K562 (cell line): ENCODE results near the gene MICALL2. TPM values are rescaled to one million over a fixed set of nuclear protein-coding genes. Genes with fewer than 3 reads are reported as not detected.

Experiments used
- ATAC-seq: fragments of 200-7000 bp; cut with Tn5 transposase; 3 replicates; pipeline ENCODE4 v1.9.1; 2020; ENCODE audit warnings: moderate library complexity
- BruUV-seq: library from RNA; stranded (reverse); fragments of 400-500 nt; replicated peaks from 2 replicates; lab custom pipeline; 2021; lab: Mats Ljungman, UMichigan
- CTCF ChIA-PET: fragments of 300-600 bp; formaldehyde crosslinking; extraction: SDS; loops from one replicate; lab custom pipeline; 2021; ENCODE audit warnings: low intra/inter-chr PET ratio; lab: Yijun Ruan, JAX
- POLR2A ChIA-PET: fragments of 300-600, 350-650 bp; sonication (Branson Sonifier 250); formaldehyde crosslinking; extraction: SDS; loops from one replicate; lab custom pipeline; 2021; ENCODE audit warnings: antibody characterized with exemption, inconsistent platforms; lab: Yijun Ruan, JAX
- DNase-seq, 4 experiments: peaks; one replicate each; pipeline versions ENCODE4 v3.0.0 to v3.0.0-alpha.2; 2011 to 2018; ENCODE audit warnings: low spot score in 3 of 4, mixed read lengths in 3 of 4; ENCODE audit errors: extremely low read depth in 1 of 4
- FAIRE-seq: peaks from 2 replicates; lab custom pipeline; 2011; peaks lifted over from hg19 to GRCh38; lab: Jason Lieb, UNC
- H2AFZ ChIP-seq: 2 replicates; pipeline ENCODE4 v1.6.0; 2011; ENCODE audit warnings: low read depth, low read length, control low read depth, inconsistent platforms
- H3K27ac ChIP-seq: fragments of 200-600 bp; 3 replicates; pipeline ENCODE4 v1.8.0; 2011; ENCODE audit warnings: low read depth, mild to moderate bottlenecking, control low read depth, inconsistent platforms, low read length, moderate library complexity, mixed read lengths; ENCODE audit errors: extremely low read depth
- H3K27me3 ChIP-seq, 2 experiments: fragments of 300-600 bp in 1 of 2; 2 replicates in 1 of 2; 3 replicates in 1 of 2; pipeline versions ENCODE4 v1.6.0 to v1.8.0; 2011; ENCODE audit warnings: inconsistent platforms in 2 of 2, low read length in 2 of 2, mild to moderate bottlenecking in 1 of 2, mixed read lengths in 1 of 2, moderate library complexity in 1 of 2; ENCODE audit not compliant: control insufficient read depth in 2 of 2, insufficient read depth in 2 of 2
- H3K36me3 ChIP-seq: fragments of 300-600 bp; 3 replicates; pipeline ENCODE4 v1.8.0; 2011; ENCODE audit warnings: mild to moderate bottlenecking, low read length, inconsistent platforms; ENCODE audit not compliant: control insufficient read depth, insufficient read depth
- H3K4me1 ChIP-seq, 2 experiments: fragments of 200-600 bp in 1 of 2; replicated peaks in 1 of 2; 2 replicates in 1 of 2; 3 replicates in 1 of 2; pipeline versions ENCODE4 v1.5.1 to v1.8.0; 2011; ENCODE audit warnings: inconsistent platforms in 2 of 2, low read length in 2 of 2, mild to moderate bottlenecking in 1 of 2, mixed read lengths in 1 of 2, moderate library complexity in 1 of 2; ENCODE audit not compliant: control insufficient read depth in 2 of 2, insufficient read depth in 2 of 2
- H3K4me2 ChIP-seq: 2 replicates; pipeline ENCODE4 v1.6.1; 2011; ENCODE audit warnings: low read length, control low read depth, inconsistent platforms, mixed read lengths; ENCODE audit not compliant: insufficient read depth
- H3K4me3 ChIP-seq: fragments of 200-600 bp; sonication (generic), shearing (Covaris generic); 2 replicates; pipeline ENCODE4 v1.5.1; 2016; ENCODE audit warnings: control low read depth, inconsistent platforms
- H3K79me2 ChIP-seq: fragments of 200-600 bp; 3 replicates; pipeline ENCODE4 v1.8.0; 2011; ENCODE audit warnings: low read length, inconsistent platforms; ENCODE audit not compliant: control insufficient read depth, insufficient read depth
- H3K9ac ChIP-seq, 2 experiments: 2 replicates each; pipeline versions ENCODE4 v1.6.0 to v1.6.1; 2011; ENCODE audit warnings: low read depth in 2 of 2, low read length in 2 of 2, control low read depth in 1 of 2, inconsistent platforms in 1 of 2, mild to moderate bottlenecking in 1 of 2, mixed read lengths in 1 of 2; ENCODE audit not compliant: insufficient read depth in 1 of 2
- H3K9me1 ChIP-seq: one replicate; pipeline ENCODE4 v1.6.0; 2011; ENCODE audit warnings: inconsistent platforms, mild to moderate bottlenecking, low read length, moderate library complexity; ENCODE audit not compliant: control insufficient read depth, insufficient read depth
- H3K9me3 ChIP-seq: replicated peaks from 2 replicates; pipeline ENCODE4 v1.5.1; 2011; ENCODE audit warnings: low read depth, low read length, inconsistent platforms; ENCODE audit not compliant: control insufficient read depth, insufficient read depth
- H4K20me1 ChIP-seq: replicated peaks from 2 replicates; pipeline ENCODE4 v1.6.1; 2011; ENCODE audit warnings: low read length, inconsistent platforms, mixed read lengths; ENCODE audit not compliant: control insufficient read depth, insufficient read depth
- DDX20 ChIP-seq: fragments of 450-650 bp; IDR thresholded peaks from 2 replicates; pipeline ENCODE4 v1.6.1; 2016; ENCODE audit warnings: missing genetic modification characterization, low read depth, mild to moderate bottlenecking, missing compliant biosample characterization, moderate library complexity
- ELF4 ChIP-seq: fragments of 450-650 bp; formaldehyde crosslinking; IDR thresholded peaks from 2 replicates; pipeline ENCODE4 v1.4.0; 2022; ENCODE audit warnings: missing genetic modification characterization
- GABPA ChIP-seq: fragments of 200-800 bp; sonication (Bioruptor generic); conservative IDR thresholded peaks from 2 replicates; pipeline ENCODE4 v1.6.1; 2016; ENCODE audit warnings: low read depth, missing genetic modification characterization, missing compliant biosample characterization
- HNRNPL ChIP-seq: fragments of 200-400 bp; formaldehyde crosslinking; IDR thresholded peaks from 2 replicates; pipeline ENCODE4 v1.6.1; 2017; ENCODE audit warnings: low read depth, mild to moderate bottlenecking, low read length
- ILK ChIP-seq: fragments of 450-650 bp; IDR thresholded peaks from 2 replicates; pipeline ENCODE4 v1.6.1; 2016; ENCODE audit warnings: missing genetic modification characterization, low read depth, mild to moderate bottlenecking, missing compliant biosample characterization, moderate library complexity, borderline replicate concordance
- JUN ChIP-seq, 2 experiments: sonication (generic) in 1 of 2; formaldehyde crosslinking in 1 of 2; IDR thresholded peaks; 2 replicates each; pipeline versions ENCODE4 v1.6.1 to v1.8.0; 2012 to 2022; ENCODE audit warnings: borderline replicate concordance in 2 of 2, mild to moderate bottlenecking in 2 of 2, improper control_type of control experiment in 1 of 2, low read depth in 1 of 2, low read length in 1 of 2, missing genetic modification reagents in 1 of 2
- KDM4B ChIP-seq, 2 experiments: fragments of 450-650 bp in 1 of 2; sonication (generic) in 1 of 2; IDR thresholded peaks; 2 replicates each; pipeline ENCODE4 v1.6.1; 2016 to 2017; ENCODE audit warnings: borderline replicate concordance in 2 of 2, antibody characterized with exemption in 1 of 2, low read depth in 1 of 2, mild to moderate bottlenecking in 1 of 2
- LCOR ChIP-seq: sonication (generic); formaldehyde crosslinking; IDR thresholded peaks from 2 replicates; pipeline ENCODE4 v1.8.0; 2022; ENCODE audit warnings: mild to moderate bottlenecking, missing genetic modification reagents
- MTA1 ChIP-seq: fragments of 450-650 bp; IDR thresholded peaks from 2 replicates; pipeline ENCODE4 v1.6.1; 2017; ENCODE audit warnings: borderline replicate concordance
- NR3C1 ChIP-seq: sonication (generic); formaldehyde crosslinking; IDR thresholded peaks from 2 replicates; pipeline ENCODE4 v1.8.1; 2022; ENCODE audit warnings: missing genetic modification reagents
- PHF8 ChIP-seq: fragments of 200-600 bp; sonication (generic); IDR thresholded peaks from 2 replicates; pipeline ENCODE4 v1.6.1; 2012; ENCODE audit warnings: mixed run types, mild to moderate bottlenecking, inconsistent platforms, low read length, moderate library complexity, borderline replicate concordance
- POU5F1 ChIP-seq: fragments of 150-350 bp; IDR thresholded peaks from 2 replicates; pipeline ENCODE4 v1.6.1; 2014; ENCODE audit warnings: borderline replicate concordance, low read length, low read depth, mild to moderate bottlenecking; ENCODE audit not compliant: partially characterized antibody
- RCOR1 ChIP-seq, 2 experiments: IDR thresholded peaks; 2 replicates each; pipeline ENCODE4 v1.6.1; 2012; ENCODE audit warnings: low read depth in 2 of 2, low read length in 2 of 2, borderline replicate concordance in 1 of 2, improper control_type of control experiment in 1 of 2
- ZNF165 ChIP-seq: fragments of 250-450 bp; sonication (Bioruptor Pico); IDR thresholded peaks from 2 replicates; pipeline ENCODE4 v1.4.0; 2020; ENCODE audit warnings: borderline replicate concordance
- ZNF280B ChIP-seq: fragments of 250-450 bp; sonication (Bioruptor Pico); IDR thresholded peaks from 2 replicates; pipeline ENCODE4 v1.5.1; 2021; ENCODE audit warnings: mild to moderate bottlenecking
- ZNF717 ChIP-seq: fragments of 250-450 bp; sonication (Bioruptor Pico); IDR thresholded peaks from 2 replicates; pipeline ENCODE4 v1.5.0; 2021
- WGBS: fragments of 100-300 bp; shearing (Covaris generic); methylation state at CpG from one replicate; pipeline ENCODE4 v1.1.6; 2016; ENCODE audit warnings: low coverage, mixed read lengths; ENCODE audit not compliant: insufficient coverage; ENCODE audit errors: missing lambda C conversion rate; 5-methylcytosine and 5-hydroxymethylcytosine counted together
- in situ Hi-C: fragments of 300-500 bp; cut with MboI; formaldehyde crosslinking; loops from 4 replicates; pipeline ENCODE4 v1.15.0; 2018; ENCODE audit warnings: inconsistent platforms, mixed read lengths
- intact Hi-C: fragments of 100-400 bp; cut with micrococcal nuclease; formaldehyde crosslinking; loops from 2 replicates; pipeline ENCODE4 v1.14.2; 2022
- polyA plus RNA-seq, 8 experiments: library from polyadenylated mRNA; depleted of rRNA in 4 of 8; stranded (reverse) in 5 of 8; unstranded in 3 of 8; fragments of >200 nt; fragmentation: Nextera tagmentation in 2 of 8; fragmentation: Illumina TruSeq in 1 of 8; extraction: Ambion mirVana in 2 of 8; extraction: Trizol in 1 of 8; gene quantifications; 2 replicates each; pipeline versions ENCODE4 v1.2.1 to v1.2.3, GENCODE V29; 2011 to 2014; ENCODE audit warnings: inconsistent platforms in 1 of 8, missing spikeins in 1 of 8
- total RNA-seq, 7 experiments: library from RNA; depleted of rRNA in 6 of 7; stranded (reverse); fragments of >200 nt in 6 of 7; fragmentation: Illumina TruSeq in 2 of 7; extraction: Trizol in 2 of 7; gene quantifications; 2 replicates each; pipeline versions ENCODE4 v1.2.1 to v1.2.3, GENCODE V29; 2011 to 2021; ENCODE audit warnings: low replicate concordance in 1 of 7
- TF ChIP-seq, protein P1 (sequence below), 2 experiments: fragments of 250-450 bp in 1 of 2; fragments of 450-650 bp in 1 of 2; sonication (Bioruptor Pico) in 1 of 2; IDR thresholded peaks; 2 replicates each; pipeline versions ENCODE4 v1.6.1 to v1.8.0; 2016 to 2021; ENCODE audit warnings: mild to moderate bottlenecking in 2 of 2, moderate library complexity in 2 of 2, missing compliant biosample characterization in 1 of 2, missing genetic modification characterization in 1 of 2

The MICALL2 gene
- total and polyA plus RNA-seq, 9 of the 15 experiments (the other 6 are each of a cell fraction or from before 2014, with no cell fraction given), result 1.8 to 103 (median 17.0) TPM

GRCh38 chr7:1493129-1493528 lies 33.9 kb upstream of the MICALL2 start (continued):
- TF ChIP-seq ZNF280B, result no peak
- TF ChIP-seq KDM4B (IDR thresholded peaks at IDR 0.05; ENCODE audit: borderline replicate concordance in 2 of 2, low read depth in 1 of 2), result no peak
- TF ChIP-seq ZNF717, result no peak
- TF ChIP-seq ZNF165 (CRISPR knock-in tag), result no peak
- TF ChIP-seq, protein P1, sequence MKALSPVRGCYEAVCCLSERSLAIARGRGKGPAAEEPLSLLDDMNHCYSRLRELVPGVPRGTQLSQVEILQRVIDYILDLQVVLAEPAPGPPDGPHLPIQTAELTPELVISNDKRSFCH (CRISPR knock-in tag; IDR thresholded peaks at IDR 0.05), result no peak
- TF ChIP-seq, protein P1 (tag; IDR thresholded peaks at IDR 0.05), result no peak
- no peak for TF ChIP-seq MTA1
- no peak for TF ChIP-seq LCOR (CRISPR knock-in tag)
- no peak for TF ChIP-seq JUN (IDR thresholded peaks at IDR 0.05; ENCODE audit: borderline replicate concordance, low read depth, low read length)
- no peak for TF ChIP-seq JUN (CRISPR knock-in tag; IDR thresholded peaks at IDR 0.05; ENCODE audit: borderline replicate concordance)

DNA sequence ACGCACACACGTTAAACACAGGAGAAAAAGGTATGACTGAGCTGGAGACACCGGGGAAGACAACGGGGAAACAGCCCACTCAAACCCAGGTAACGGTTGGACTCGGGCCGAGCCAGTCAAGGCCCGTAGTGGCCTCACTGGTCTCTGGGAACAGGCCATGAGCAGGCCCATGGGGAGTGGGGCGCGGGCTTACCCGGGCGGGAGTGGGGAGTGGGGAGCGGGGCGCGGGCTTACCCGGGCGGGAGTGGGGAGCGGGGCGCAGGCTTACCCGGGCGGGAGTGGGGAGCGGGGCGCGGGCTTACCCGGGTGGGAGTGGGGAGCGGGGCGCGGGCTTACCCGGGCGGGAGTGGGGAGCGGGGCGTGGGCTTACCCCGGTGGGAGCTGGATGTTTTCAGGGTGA lies 33.4 kb upstream of the MICALL2 start:
- ATAC-seq (no peak), DNase-seq (no peak), FAIRE-seq (no peak)
- peaks cover 87% of the 10 kb centered on the region; the same call in 2 of the 3 replicates for H3K36me3 ChIP-seq
- H3K27me3 ChIP-seq, result no peaks in the 10 kb centered on the region
- 97% methylated on average over 11 of the region's 33 CpGs for WGBS
- no peak overlapping the region for H2AFZ ChIP-seq
- peaks cover 0 to 9% of the 10 kb centered on the region in 2 experiments; a peak in 1 of 5 replicates for H3K4me1 ChIP-seq
- no peaks in the 10 kb centered on the region for H3K9me3 ChIP-seq
- H3K9ac ChIP-seq, result no peak overlapping the region
- CTCF ChIA-PET, result no interaction called here
- H3K79me2 ChIP-seq, result no peaks in the 10 kb centered on the region
- H4K20me1 ChIP-seq, result no peaks in the 10 kb centered on the region
- no peak overlapping the region for H3K4me2 ChIP-seq
- POLR2A ChIA-PET, result interaction anchor here (0.8 kb wide), 1 partner anchor 50 kb away, joined by 3 read pairs; no protein-coding TSS in a partner anchor
- no TSS peak for BruUV-seq
- in situ Hi-C loops, result no loop called here
- H3K9me1 ChIP-seq, result no peaks in the 10 kb centered on the region
- no peak overlapping the region for H3K27ac ChIP-seq
- intact Hi-C loops, result no loop called here
- no peak overlapping the region for H3K4me3 ChIP-seq
- no peak for TF ChIP-seq RCOR1 (IDR thresholded peaks at IDR 0.05; ENCODE audit: borderline replicate concordance in 1 of 2, low read depth in 2 of 2, low read length in 2 of 2)
- no peak for TF ChIP-seq POU5F1
- TF ChIP-seq HNRNPL, result no peak
- no peak for TF ChIP-seq DDX20 (tag)
- TF ChIP-seq ILK, result no peak
- no peak for TF ChIP-seq NR3C1 (CRISPR knock-in tag)
- TF ChIP-seq PHF8, result no peak
- no peak for TF ChIP-seq ELF4 (CRISPR knock-in tag)
- TF ChIP-seq GABPA (tag), result no peak
